GM12865 (cell line): Measurements from ENCODE around the gene DLG5.

Source experiments
- DNase-seq: peaks from one replicate; pipeline ENCODE4 v3.0.0; 2010; ENCODE audit warnings: low read depth
- H3K4me3 ChIP-seq: 2 replicates; pipeline ENCODE4 v1.5.1; 2011; ENCODE audit warnings: mild to moderate bottlenecking, low read depth, low read length, control low read depth
- TF ChIP-seq, protein P1 (sequence below): IDR thresholded peaks from 2 replicates; pipeline ENCODE4 v1.5.1; 2011; ENCODE audit warnings: low read length, control low read depth, low read depth, inconsistent platforms; ENCODE audit not compliant: insufficient read depth; ENCODE audit errors: missing control alignments

The DLG5 gene

DNA sequence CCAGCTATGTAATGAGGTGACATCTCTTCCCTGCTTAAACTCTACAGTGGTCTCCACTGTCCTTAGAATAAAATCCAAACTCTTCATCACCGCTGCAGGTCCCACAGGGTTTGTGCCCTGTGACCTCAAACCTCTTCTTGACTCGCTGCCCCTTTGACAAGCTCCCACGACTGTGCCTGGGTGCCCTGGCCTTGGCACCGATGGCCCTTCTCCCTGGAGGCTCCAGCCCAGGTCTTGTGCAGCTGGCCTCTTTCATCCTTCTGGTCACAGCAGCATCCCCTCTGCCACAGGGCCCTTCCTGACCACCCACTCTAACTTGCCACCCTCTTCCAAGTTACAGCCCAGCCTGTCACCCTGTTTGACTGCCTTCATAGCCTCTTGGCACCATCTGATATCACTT is 108.2 kb downstream of the DLG5 start:
- no peak for DNase-seq
- TF ChIP-seq, protein P1, sequence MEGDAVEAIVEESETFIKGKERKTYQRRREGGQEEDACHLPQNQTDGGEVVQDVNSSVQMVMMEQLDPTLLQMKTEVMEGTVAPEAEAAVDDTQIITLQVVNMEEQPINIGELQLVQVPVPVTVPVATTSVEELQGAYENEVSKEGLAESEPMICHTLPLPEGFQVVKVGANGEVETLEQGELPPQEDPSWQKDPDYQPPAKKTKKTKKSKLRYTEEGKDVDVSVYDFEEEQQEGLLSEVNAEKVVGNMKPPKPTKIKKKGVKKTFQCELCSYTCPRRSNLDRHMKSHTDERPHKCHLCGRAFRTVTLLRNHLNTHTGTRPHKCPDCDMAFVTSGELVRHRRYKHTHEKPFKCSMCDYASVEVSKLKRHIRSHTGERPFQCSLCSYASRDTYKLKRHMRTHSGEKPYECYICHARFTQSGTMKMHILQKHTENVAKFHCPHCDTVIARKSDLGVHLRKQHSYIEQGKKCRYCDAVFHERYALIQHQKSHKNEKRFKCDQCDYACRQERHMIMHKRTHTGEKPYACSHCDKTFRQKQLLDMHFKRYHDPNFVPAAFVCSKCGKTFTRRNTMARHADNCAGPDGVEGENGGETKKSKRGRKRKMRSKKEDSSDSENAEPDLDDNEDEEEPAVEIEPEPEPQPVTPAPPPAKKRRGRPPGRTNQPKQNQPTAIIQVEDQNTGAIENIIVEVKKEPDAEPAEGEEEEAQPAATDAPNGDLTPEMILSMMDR: no peak
- H3K4me3 ChIP-seq: no peak overlapping the region

DNA sequence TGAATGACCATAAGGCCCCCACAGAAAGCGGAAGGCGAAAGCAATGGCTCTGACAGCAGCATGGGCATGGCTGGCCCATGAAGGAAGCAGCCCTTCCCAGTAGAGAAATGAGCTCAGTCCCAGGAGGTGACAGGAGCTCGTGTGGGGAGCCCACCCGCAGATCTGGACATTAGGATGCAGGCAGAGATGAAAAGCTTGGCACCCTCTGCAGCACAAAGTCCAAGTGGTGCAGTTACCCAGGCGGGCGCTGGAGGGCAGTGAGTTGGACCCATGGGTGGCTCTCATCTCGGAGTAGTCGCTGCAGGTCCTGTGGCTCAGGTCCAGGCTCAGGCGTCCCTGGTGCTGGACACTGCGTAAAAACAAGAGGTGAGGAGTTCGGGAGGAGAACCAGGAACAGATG is 109.0 kb downstream of the DLG5 start:
- TF ChIP-seq, protein P1: no peak
- no peak for DNase-seq
- no peak overlapping the region for H3K4me3 ChIP-seq

DNA sequence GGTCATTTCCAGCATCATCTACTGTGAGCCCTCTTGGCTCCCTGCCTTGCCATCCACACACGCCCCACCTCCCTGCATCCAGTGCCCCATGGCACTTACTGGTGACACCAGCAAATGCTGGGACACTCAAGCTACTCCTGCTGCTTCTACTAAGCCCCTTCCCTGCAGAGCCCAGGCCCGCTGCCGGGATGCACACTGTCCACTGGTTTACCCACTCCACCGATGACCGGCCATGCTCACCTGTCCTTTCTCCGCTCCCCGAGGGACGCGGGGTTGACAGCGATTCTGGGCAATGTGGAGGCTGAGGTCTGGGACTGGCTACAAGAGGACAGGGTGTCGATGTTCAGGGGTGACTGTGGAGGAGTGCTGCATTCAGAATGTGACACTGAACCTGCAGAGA is 110.2 kb downstream of the DLG5 start:
- DNase-seq: no peak
- TF ChIP-seq, protein P1: no peak

DNA sequence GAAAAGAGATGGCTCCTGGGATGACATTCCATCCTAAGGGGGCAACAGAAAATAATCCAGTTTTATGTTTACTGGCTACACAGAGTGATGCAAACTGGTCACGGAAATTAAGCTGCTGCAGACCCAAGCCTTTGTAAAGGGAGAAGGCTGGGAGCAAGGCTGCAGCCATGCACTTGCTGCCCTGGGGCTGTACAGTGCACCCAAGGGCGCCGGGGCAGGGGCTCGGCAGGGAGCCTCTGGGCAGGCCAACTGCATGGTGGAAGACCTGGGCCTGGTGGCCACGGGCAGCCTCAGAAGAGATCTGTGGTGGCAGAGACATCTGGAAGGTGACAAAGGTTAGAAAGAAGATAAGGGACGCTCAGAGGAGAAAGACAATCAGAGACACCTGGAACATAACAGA is 113.8 kb downstream of the DLG5 start:
- no peak overlapping the region for H3K4me3 ChIP-seq
- DNase-seq: no peak
- TF ChIP-seq, protein P1: no peak

More for the DNA sequence above, 110.2 kb downstream of the DLG5 start:
- no peak overlapping the region for H3K4me3 ChIP-seq

DNA sequence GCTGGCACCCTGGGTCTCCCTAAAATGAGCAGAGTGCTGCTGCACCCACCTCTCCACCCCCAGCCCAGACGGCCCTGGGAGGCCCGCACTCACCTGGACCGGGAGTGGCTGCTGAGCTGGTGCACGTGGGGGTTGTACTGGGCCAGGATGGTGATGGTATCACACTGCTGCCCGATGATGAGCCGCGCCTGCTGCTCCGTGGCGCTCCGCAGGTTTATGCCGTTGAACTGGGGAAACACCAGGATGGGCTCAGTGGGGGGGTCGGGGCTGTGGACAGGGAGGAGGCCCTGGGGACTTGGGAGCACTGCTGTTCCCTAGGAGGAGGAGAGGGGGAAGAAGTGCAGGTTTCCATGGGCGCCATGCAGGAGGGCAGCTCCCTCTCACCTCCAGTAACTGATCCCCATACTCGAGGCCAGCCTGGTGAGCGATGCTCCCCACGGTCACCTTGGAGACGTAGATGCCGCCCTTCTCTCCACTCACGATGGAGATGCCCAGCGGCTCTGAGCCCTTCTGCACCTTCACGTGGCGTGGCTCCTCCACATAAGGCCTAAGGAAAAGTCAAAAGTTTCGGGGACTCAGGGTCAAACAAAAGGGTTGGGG is 114.6 kb downstream of the DLG5 start:
- no peak for DNase-seq
- TF ChIP-seq, protein P1: no peak
- no peak overlapping the region for H3K4me3 ChIP-seq

DNA sequence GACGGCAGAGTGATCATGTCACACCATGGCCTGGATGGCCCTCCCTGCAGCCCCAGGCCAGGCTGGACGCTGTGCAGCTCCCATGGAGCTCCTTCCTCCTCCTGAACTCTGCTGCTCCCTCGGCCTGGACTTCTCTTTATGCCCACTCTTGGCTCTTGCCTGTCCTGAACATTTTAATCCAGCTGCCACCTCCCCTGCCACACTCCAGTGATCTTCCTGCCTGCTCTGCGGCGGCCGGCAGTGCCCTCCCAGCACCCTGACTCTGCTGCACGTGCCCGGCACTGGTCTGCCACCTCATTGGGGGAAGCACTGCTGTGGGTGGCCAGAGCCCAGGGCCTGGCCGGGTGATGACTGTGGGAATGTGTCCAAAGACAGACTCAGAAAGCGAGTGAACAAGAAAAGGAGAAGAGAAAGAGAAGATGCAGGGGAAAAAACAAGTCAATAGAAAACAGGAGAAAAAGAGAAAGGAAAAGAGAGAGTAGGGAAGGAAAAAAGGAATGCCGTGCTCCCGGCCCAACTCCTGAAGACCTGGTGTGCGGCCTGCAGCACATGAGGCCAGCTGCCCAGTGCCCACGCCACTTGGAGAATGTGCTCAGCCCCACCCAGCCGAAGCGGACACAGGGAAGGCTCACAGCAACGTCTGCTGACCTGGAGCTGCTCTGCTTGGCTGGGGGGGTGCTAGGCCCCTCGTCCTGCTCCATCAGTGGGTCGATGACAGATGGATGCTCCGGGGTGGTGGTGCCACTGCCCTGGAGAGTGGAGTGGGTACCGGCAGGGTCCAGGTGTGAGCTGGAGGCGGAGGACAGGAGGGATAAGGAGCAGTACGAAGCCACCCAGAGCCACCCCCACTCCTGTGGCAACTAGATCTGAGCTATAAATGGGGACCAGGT is 115.9 kb downstream of the DLG5 start:
- DNase-seq: no peak
- no peak overlapping the region for H3K4me3 ChIP-seq
- TF ChIP-seq, protein P1: no peak
